HepG2 (cell line): ENCODE data around the gene APOC3. TPM values are rescaled to one million over a fixed set of nuclear protein-coding genes. Genes with fewer than 3 reads are reported as not detected.

Experiments used
- ARID4A ChIP-seq: sonication (generic); formaldehyde crosslinking; IDR thresholded peaks from 2 replicates; pipeline ENCODE4 v1.5.0; 2020; ENCODE audit warnings: mild to moderate bottlenecking, missing genetic modification reagents, borderline replicate concordance
- GPBP1L1 ChIP-seq: sonication (generic); formaldehyde crosslinking; IDR thresholded peaks from 2 replicates; pipeline ENCODE4 v1.5.0; 2020; ENCODE audit warnings: mild to moderate bottlenecking, missing genetic modification reagents
- KDM5B ChIP-seq: sonication (generic); formaldehyde crosslinking; IDR thresholded peaks from 2 replicates; pipeline ENCODE4 v1.4.0; 2020; ENCODE audit warnings: missing genetic modification reagents, mild to moderate bottlenecking, borderline replicate concordance
- KMT2A ChIP-seq: sonication (generic); formaldehyde crosslinking; IDR thresholded peaks from 2 replicates; pipeline ENCODE4 v1.4.0; 2020; ENCODE audit warnings: missing genetic modification reagents
- NFIC ChIP-seq: IDR thresholded peaks from 2 replicates; pipeline ENCODE4 v1.6.1; 2012; ENCODE audit warnings: mild to moderate bottlenecking, low read length, inconsistent platforms
- PAXIP1 ChIP-seq: sonication (generic); formaldehyde crosslinking; conservative IDR thresholded peaks from 2 replicates; pipeline ENCODE4 v1.4.0; 2020; ENCODE audit warnings: mild to moderate bottlenecking, missing genetic modification reagents, moderate library complexity
- PHF5A ChIP-seq: IDR thresholded peaks from one replicate; pipeline ENCODE4 v1.6.1; 2018; ENCODE audit warnings: low read depth, missing genetic modification reagents; ENCODE audit not compliant: unreplicated experiment
- RAD21 ChIP-seq: fragments of 450-650 bp; formaldehyde crosslinking; IDR thresholded peaks from 2 replicates; pipeline ENCODE4 v1.5.0; 2020; ENCODE audit warnings: mild to moderate bottlenecking
- SNAI1 ChIP-seq: sonication (generic); formaldehyde crosslinking; IDR thresholded peaks from 2 replicates; pipeline ENCODE4 v1.5.0; 2020; ENCODE audit warnings: mild to moderate bottlenecking, missing genetic modification reagents, borderline replicate concordance
- SNAPC4 ChIP-seq: sonication (generic); formaldehyde crosslinking; IDR thresholded peaks from 2 replicates; pipeline ENCODE4 v1.4.0; 2020; ENCODE audit warnings: mild to moderate bottlenecking, missing genetic modification reagents
- TFDP2 ChIP-seq: sonication (generic); formaldehyde crosslinking; IDR thresholded peaks from 2 replicates; pipeline ENCODE4 v1.4.0; 2020; ENCODE audit warnings: missing genetic modification reagents
- ZNF264 ChIP-seq: sonication (generic); formaldehyde crosslinking; IDR thresholded peaks from 2 replicates; pipeline ENCODE4 v1.4.0; 2020; ENCODE audit warnings: missing genetic modification reagents
- ZNF75D ChIP-seq: sonication (generic); formaldehyde crosslinking; IDR thresholded peaks from 2 replicates; pipeline ENCODE4 v1.8.1; 2023; ENCODE audit warnings: missing genetic modification reagents, mild to moderate bottlenecking, borderline replicate concordance
- polyA plus RNA-seq, 8 experiments: library from polyadenylated mRNA; depleted of rRNA in 3 of 8; stranded (reverse) in 7 of 8; unstranded in 1 of 8; fragments of >200 nt; fragmentation: Illumina TruSeq in 4 of 8; extraction: Trizol in 4 of 8; gene quantifications; 2 replicates each; pipeline versions ENCODE4 v1.2.1 to v1.2.3, GENCODE V29; 2011 to 2016; ENCODE audit warnings: low read depth in 4 of 8, missing spikeins in 1 of 8, mixed read lengths in 1 of 8; ENCODE audit not compliant: insufficient read depth in 1 of 8
- total RNA-seq, 5 experiments: library from RNA; depleted of rRNA; stranded (reverse); fragments of >200 nt; fragmentation: Illumina TruSeq; extraction: Trizol; gene quantifications; 2 replicates each; pipeline ENCODE4 v1.2.3, GENCODE V29; 2016; ENCODE audit warnings: low read depth in 1 of 5

Gene APOC3
- total and polyA plus RNA-seq, 2 of the 13 experiments (the other 11 are each of a cell fraction or from before 2014, with no cell fraction given), result 314 to 687 TPM

GRCh38 chr11:116840746-116841296, 11.1 kb downstream of the APOC3 start (continued):
- no peak for TF ChIP-seq GPBP1L1 (CRISPR knock-in tag)
- peak; percentile 75 for TF ChIP-seq ZNF264 (CRISPR knock-in tag)
- 0 out of 2 replicates have a peak, but pooled peaks have one; percentile 19 for TF ChIP-seq TFDP2
- TF ChIP-seq NFIC, result no peak
- TF ChIP-seq RAD21 (CRISPR knock-in tag), result no peak; the same call in 1 of the 2 replicates
- peak; percentile 69 for TF ChIP-seq PAXIP1
- TF ChIP-seq ARID4A (CRISPR knock-in tag), result peak; percentile 58; the same call in 1 of the 2 replicates
- TF ChIP-seq SNAI1 (CRISPR knock-in tag), result 0 out of 2 replicates have a peak, but pooled peaks have one; percentile 63
- 0 out of 2 replicates have a peak, but pooled peaks have one; percentile 23 for TF ChIP-seq KMT2A (CRISPR knock-in tag)
- 0 out of 2 replicates have a peak, but pooled peaks have one; percentile 46 for TF ChIP-seq SNAPC4
- TF ChIP-seq PHF5A (CRISPR knock-in tag), result no peak
- peak; percentile 49; the same call in 1 of the 2 replicates for TF ChIP-seq KDM5B (CRISPR knock-in tag)
- no peak for TF ChIP-seq ZNF75D (CRISPR knock-in tag)
